ENCODE data around the gene TMEM37. TPM values are rescaled to one million over a fixed set of nuclear protein-coding genes. Genes with fewer than 3 reads are reported as not detected.

Gene TMEM37
- total RNA-seq, 1 experiment from 2014 or later, result 4.2 TPM

DNA sequence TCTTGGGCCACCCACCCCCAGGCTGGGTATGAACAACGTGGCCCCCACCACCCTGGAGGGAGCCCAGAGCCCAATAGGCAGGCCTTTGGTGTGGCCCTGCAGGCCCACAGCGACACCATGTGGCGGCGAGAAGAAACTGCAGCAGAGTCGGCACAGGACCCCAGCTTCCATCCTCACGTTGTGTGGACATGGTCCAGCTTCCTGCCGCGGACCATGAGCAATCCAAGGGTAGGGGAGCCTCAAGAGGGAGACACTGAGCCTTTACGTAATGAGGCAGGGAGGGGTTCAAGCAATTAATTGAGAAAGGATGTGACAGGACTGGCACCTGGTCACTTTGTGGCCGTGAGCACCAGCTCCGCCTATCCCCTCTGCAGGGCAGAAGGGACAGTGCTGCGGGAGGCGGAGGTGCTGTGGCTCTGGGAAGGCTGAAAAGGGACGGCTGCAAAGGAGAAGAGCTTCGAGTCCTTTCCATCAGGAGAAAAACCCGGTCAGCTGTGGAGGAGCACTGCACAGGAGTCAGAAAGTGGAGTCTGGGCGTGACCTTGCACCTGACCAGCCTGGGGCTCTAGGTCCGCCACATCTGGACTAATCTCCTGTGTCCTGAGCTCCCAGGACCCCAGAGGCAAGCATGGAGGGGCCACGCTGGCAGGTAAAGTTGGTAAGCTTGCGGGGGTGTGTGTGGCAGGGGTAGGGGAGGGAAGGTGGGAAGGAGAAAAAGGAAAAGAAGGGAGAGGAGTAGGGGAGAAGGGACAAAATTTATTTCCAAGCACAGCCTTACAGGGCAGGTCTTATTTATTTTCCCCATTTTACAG, 44.9 kb downstream of the TMEM37 start:
- no peak overlapping the region for H3K18ac ChIP-seq (ENCODE audit: insufficient read length, low read depth, low read length)
- H3K23me2 ChIP-seq (ENCODE audit: insufficient read length, low read depth, low read length, poor library complexity, severe bottlenecking), result no peaks in the 10 kb centered on the region
- no peaks in the 10 kb centered on the region for H3K79me1 ChIP-seq (ENCODE audit: insufficient read depth, low read depth, low read length, poor library complexity, severe bottlenecking)
- H3K36me3 Mint-ChIP-seq (ENCODE audit: insufficient read depth in 1 of 3, low read depth in 3 of 3), result no peaks in the 10 kb centered on the region
- H2BK120ac ChIP-seq (ENCODE audit: low read depth, low read length, poor library complexity, severe bottlenecking), result no peak overlapping the region
- H3K4me3 Mint-ChIP-seq, result no peak overlapping the region; a peak in 1 of 5 replicates
- H3K4me1 ChIP-seq (ENCODE audit: insufficient read depth, low read length), result no peaks in the 10 kb centered on the region
- no peak overlapping the region for H2AK5ac ChIP-seq (ENCODE audit: insufficient read length, low read length)
- no peak overlapping the region for H3K23ac ChIP-seq (ENCODE audit: insufficient read length, low read depth, low read length)
- no peaks in the 10 kb centered on the region for H4K20me1 ChIP-seq (ENCODE audit: control insufficient read depth, insufficient read depth, insufficient read length)
- no CpG with 5 or more reads among the region's 20 CpGs for WGBS (ENCODE audit: extremely low coverage, insufficient read length, low lambda C conversion rate)
- H3K27me3 Mint-ChIP-seq (ENCODE audit: low read depth), result peaks cover 6% of the 10 kb centered on the region
- H3K4ac ChIP-seq (ENCODE audit: low read depth, low read length), result no peak overlapping the region
- H2BK15ac ChIP-seq (ENCODE audit: low read depth, low read length), result no peak overlapping the region
- peaks cover 9 to 26% of the 10 kb centered on the region in 2 experiments for H3K4me1 Mint-ChIP-seq
- no peak overlapping the region for H2BK5ac ChIP-seq (ENCODE audit: insufficient read length, low read length)
- H3T11ph ChIP-seq (ENCODE audit: low read length), result no peak overlapping the region
- no peak overlapping the region; a peak in 1 of 7 replicates for H3K27ac Mint-ChIP-seq
- peak; percentile 93 for DNase-seq
- H2AFZ ChIP-seq (ENCODE audit: low read length), result no peak overlapping the region
- H3K14ac ChIP-seq (ENCODE audit: insufficient read depth, low read length), result no peak overlapping the region
- no peak overlapping the region for H3K9ac ChIP-seq (ENCODE audit: extremely low read depth, insufficient read length, low read length)
- H4K8ac ChIP-seq (replicated peaks; ENCODE audit: insufficient read length, low read depth, low read length), result no peak overlapping the region
- no peaks in the 10 kb centered on the region for H3K9me3 ChIP-seq (ENCODE audit: control insufficient read depth, low read depth, low read length)
- H3K79me2 ChIP-seq (ENCODE audit: insufficient read depth, low read length), result no peaks in the 10 kb centered on the region
- H3K4me2 ChIP-seq (ENCODE audit: insufficient read depth, insufficient read length, low read length), result no peak overlapping the region
- H3K9me3 Mint-ChIP-seq, result no peaks in the 10 kb centered on the region; a peak in 1 of 5 replicates
- TF ChIP-seq, protein P1, sequence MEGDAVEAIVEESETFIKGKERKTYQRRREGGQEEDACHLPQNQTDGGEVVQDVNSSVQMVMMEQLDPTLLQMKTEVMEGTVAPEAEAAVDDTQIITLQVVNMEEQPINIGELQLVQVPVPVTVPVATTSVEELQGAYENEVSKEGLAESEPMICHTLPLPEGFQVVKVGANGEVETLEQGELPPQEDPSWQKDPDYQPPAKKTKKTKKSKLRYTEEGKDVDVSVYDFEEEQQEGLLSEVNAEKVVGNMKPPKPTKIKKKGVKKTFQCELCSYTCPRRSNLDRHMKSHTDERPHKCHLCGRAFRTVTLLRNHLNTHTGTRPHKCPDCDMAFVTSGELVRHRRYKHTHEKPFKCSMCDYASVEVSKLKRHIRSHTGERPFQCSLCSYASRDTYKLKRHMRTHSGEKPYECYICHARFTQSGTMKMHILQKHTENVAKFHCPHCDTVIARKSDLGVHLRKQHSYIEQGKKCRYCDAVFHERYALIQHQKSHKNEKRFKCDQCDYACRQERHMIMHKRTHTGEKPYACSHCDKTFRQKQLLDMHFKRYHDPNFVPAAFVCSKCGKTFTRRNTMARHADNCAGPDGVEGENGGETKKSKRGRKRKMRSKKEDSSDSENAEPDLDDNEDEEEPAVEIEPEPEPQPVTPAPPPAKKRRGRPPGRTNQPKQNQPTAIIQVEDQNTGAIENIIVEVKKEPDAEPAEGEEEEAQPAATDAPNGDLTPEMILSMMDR (conservative IDR thresholded peaks at IDR 0.05), result peak; percentile 100
- H4K5ac ChIP-seq (ENCODE audit: insufficient read length, low read depth, low read length), result no peak overlapping the region
- no peak overlapping the region for H4K91ac ChIP-seq (ENCODE audit: insufficient read length, low read depth, low read length)
- no peak overlapping the region for H2BK20ac ChIP-seq (ENCODE audit: low read depth, low read length, poor library complexity, severe bottlenecking)
- no peak overlapping the region for H3K27ac ChIP-seq (ENCODE audit: insufficient read length, low read depth, low read length)
- H2BK12ac ChIP-seq (ENCODE audit: insufficient read length, low read depth, low read length), result no peak overlapping the region
- no peak overlapping the region for H3K56ac ChIP-seq (ENCODE audit: insufficient read length, low read depth, low read length)
- no peaks in the 10 kb centered on the region for H3K27me3 ChIP-seq (ENCODE audit: insufficient read depth, low read length)
